Measurements from ENCODE around the gene CLCNKA. TPM values are rescaled to one million over a fixed set of nuclear protein-coding genes. Genes with fewer than 3 reads are reported as not detected.
A peak's percentile ranks its signal among the peaks of the same experiment; 100 is the strongest.

The CLCNKA gene
- total and polyA plus RNA-seq, 9 donors: 0.08 to 2.4 (median 1.0) TPM; not detected in 1

GRCh38 chr1:16064536-16065268, 42.9 kb downstream of the CLCNKA start:
- Histone ChIP-seq H3K36me3 (no peaks in the 10 kb centered on the region), H3K4me1 (ENCODE audit: insufficient read depth) (no peaks in the 10 kb centered on the region), H3K27me3 (no peaks in the 10 kb centered on the region), H3K27ac (no peak overlapping the region), H3K4me3 (no peak overlapping the region), H3K9me3 (no peaks in the 10 kb centered on the region)
- no peak for DNase-seq
- intact Hi-C loops (cut with DNase I): no loop called here
- 50 to 55% (median 52%) methylated on average over 13 of the region's 13 CpGs for WGBS, 3 donors
- no peak for TF ChIP-seq CTCF (IDR thresholded peaks at IDR 0.05)
- TF ChIP-seq POLR2A (IDR thresholded peaks at IDR 0.05): no peak
- TF ChIP-seq EP300 (IDR thresholded peaks at IDR 0.05): no peak

DNA sequence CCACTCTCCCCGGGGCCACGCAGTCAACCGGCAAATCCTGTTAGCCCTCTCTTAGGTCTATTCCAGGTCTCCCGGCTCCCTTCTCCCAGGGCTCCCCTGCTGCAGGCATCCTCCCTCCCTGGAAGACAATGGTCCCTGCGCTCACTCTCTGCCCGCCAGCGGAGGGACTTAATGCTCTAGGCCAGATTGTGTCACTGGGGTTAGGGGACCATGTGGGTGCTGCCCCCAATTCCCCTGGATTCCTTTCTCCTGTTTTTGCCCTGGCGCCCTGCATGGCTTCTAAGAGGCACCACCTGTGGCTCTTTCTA, 43.4 kb downstream of the CLCNKA start:
- Histone ChIP-seq H3K27me3 (no peaks in the 10 kb centered on the region), H3K9me3 (no peaks in the 10 kb centered on the region), H3K27ac (no peak overlapping the region), H3K4me1 (ENCODE audit: insufficient read depth) (no peaks in the 10 kb centered on the region), H3K36me3 (no peaks in the 10 kb centered on the region), H3K4me3 (no peak overlapping the region)
- intact Hi-C loops (cut with DNase I): no loop called here
- DNase-seq: no peak
- no peak for TF ChIP-seq POLR2A (IDR thresholded peaks at IDR 0.05)
- TF ChIP-seq EP300 (IDR thresholded peaks at IDR 0.05): no peak
- TF ChIP-seq CTCF (IDR thresholded peaks at IDR 0.05): no peak
- WGBS, 3 donors: 78 to 84% (median 80%) methylated on average over 8 of the region's 8 CpGs

DNA sequence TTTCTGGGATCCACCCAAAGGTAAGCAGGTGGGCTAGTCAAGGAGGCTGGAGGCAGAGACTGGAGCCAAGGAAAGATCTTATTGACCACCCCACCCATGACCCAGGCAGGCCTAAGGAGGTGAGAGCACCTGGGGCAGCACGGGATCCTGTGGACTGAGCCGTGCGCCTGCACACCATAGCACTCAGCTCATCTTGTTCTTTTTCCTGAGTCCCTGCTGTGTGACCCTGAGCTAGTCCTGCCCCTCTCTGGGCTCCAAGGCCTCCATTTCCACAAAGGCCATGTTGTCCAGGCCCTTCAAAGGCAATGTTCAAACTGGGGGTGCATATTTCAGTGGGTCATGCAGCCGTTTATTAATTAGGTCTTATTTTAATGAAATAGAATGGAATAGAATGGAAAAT, 44.4 kb downstream of the CLCNKA start:
- Histone ChIP-seq H3K27me3 (no peaks in the 10 kb centered on the region), H3K9me3 (no peaks in the 10 kb centered on the region), H3K36me3 (no peaks in the 10 kb centered on the region), H3K27ac (no peak overlapping the region), H3K4me1 (ENCODE audit: insufficient read depth) (no peaks in the 10 kb centered on the region), H3K4me3 (no peak overlapping the region)
- WGBS, 3 donors: 79 to 82% (median 81%) methylated on average over 4 of the region's 4 CpGs
- intact Hi-C loops (cut with DNase I): no loop called here
- no peak for DNase-seq
- TF ChIP-seq POLR2A (IDR thresholded peaks at IDR 0.05): no peak
- no peak for TF ChIP-seq EP300 (IDR thresholded peaks at IDR 0.05)
- TF ChIP-seq CTCF (IDR thresholded peaks at IDR 0.05): no peak

GRCh38 chr1:16067127-16067768, 45.4 kb downstream of the CLCNKA start:
- 64 to 77% (median 75%) methylated on average over 6 of the region's 6 CpGs for WGBS, 3 donors
- no peak overlapping the region for H3K27ac ChIP-seq
- peak in 1 of 5 donors; percentile 23 for DNase-seq

More at GRCh38 chr1:16067127-16067768, 45.4 kb downstream of the CLCNKA start:
- intact Hi-C loops (cut with DNase I): no loop called here
- Histone ChIP-seq H3K4me1 (ENCODE audit: insufficient read depth) (no peaks in the 10 kb centered on the region), H3K9me3 (no peaks in the 10 kb centered on the region), H3K27me3 (no peaks in the 10 kb centered on the region), H3K4me3 (no peak overlapping the region), H3K36me3 (no peaks in the 10 kb centered on the region)
- no peak for TF ChIP-seq EP300 (IDR thresholded peaks at IDR 0.05)
- TF ChIP-seq CTCF (IDR thresholded peaks at IDR 0.05): no peak
- TF ChIP-seq POLR2A (IDR thresholded peaks at IDR 0.05): no peak

Measured in ovary (tissue), 9 donors.